ENCODE data around the gene CPHXL2. TPM values are rescaled to one million over a fixed set of nuclear protein-coding genes. Genes with fewer than 3 reads are reported as not detected.

The CPHXL2 gene
- total and polyA plus RNA-seq, 11 donors = not detected

GRCh38 chr16:75627851-75628250, 49.0 kb downstream of the CPHXL2 start:
- H3K9me3 ChIP-seq = no peaks in the 10 kb centered on the region
- H3K27me3 ChIP-seq = no peaks in the 10 kb centered on the region
- H3K27ac ChIP-seq = peak overlapping the region in 1 of 12 donors; percentile 25
- intact Hi-C loops (cut with DNase I) = loop anchor here in 5 of 10 donors (10.0 kb wide), 5 partner anchors 63 to 163 kb away; partner anchors contain the start of genes TMEM170A (in 2 of the 5), GABARAPL2 (in 1 of the 5) and TMEM231 (in 1 of the 5)
- no peak for DNase-seq
- no peak overlapping the region for H3K4me3 ChIP-seq
- WGBS, 4 donors = 41 to 57% (median 45%) methylated on average over 3 of the region's 3 CpGs
- ATAC-seq = no peak
- TF ChIP-seq CTCF (IDR thresholded peaks at IDR 0.05) = no peak
- TF ChIP-seq POLR2A (IDR thresholded peaks at IDR 0.05) = no peak
- peaks cover 0 to 24% (median 0%) of the 10 kb centered on the region in 12 donors for H3K4me1 ChIP-seq
- peaks cover 0 to 83% (median 75%) of the 10 kb centered on the region in 9 donors for H3K36me3 ChIP-seq

- Histone ChIP-seq H3K27ac (no peak overlapping the region), H3K36me3 (peaks cover 0 to 72% (median 64%) of the 10 kb centered on the region in 9 donors), H3K4me3 (no peak overlapping the region), H3K27me3 (no peaks in the 10 kb centered on the region), H3K4me1 (peaks cover 0 to 32% (median 7%) of the 10 kb centered on the region in 12 donors), H3K9me3 (no peaks in the 10 kb centered on the region)
- intact Hi-C loops (cut with DNase I) = loop anchor here in 5 of 10 donors (10.0 kb wide), 5 partner anchors 62 to 162 kb away; partner anchors contain the start of genes TMEM170A (in 2 of the 5), GABARAPL2 (in 1 of the 5) and TMEM231 (in 1 of the 5)
- ATAC-seq = no peak
- no peak for TF ChIP-seq POLR2A (IDR thresholded peaks at IDR 0.05)
- TF ChIP-seq CTCF (IDR thresholded peaks at IDR 0.05) = no peak
- no peak for DNase-seq
- WGBS, 4 donors = 90 to 94% (median 92%) methylated on average over 4 of the region's 4 CpGs
Observed at GRCh38 chr16:75626806-75627205, 50.0 kb downstream of the CPHXL2 start.

GRCh38 chr16:75624921-75625334, 51.9 kb downstream of the CPHXL2 start:
- peaks cover 0 to 57% (median 49%) of the 10 kb centered on the region in 9 donors for H3K36me3 ChIP-seq
- intact Hi-C loops (cut with DNase I) = loop anchor here (5.0 to 10.0 kb wide), 9 partner anchors 53 to 160 kb away; partner anchors contain the start of genes GABARAPL2 (in 5 of the 10), TMEM170A (in 2 of the 10) and TMEM231 (in 1 of the 10)
- H3K4me1 ChIP-seq = peaks cover 0 to 51% (median 19%) of the 10 kb centered on the region in 12 donors
- TF ChIP-seq CTCF (IDR thresholded peaks at IDR 0.05) = no peak
- no peak for TF ChIP-seq POLR2A (IDR thresholded peaks at IDR 0.05)
- no peak overlapping the region for H3K4me3 ChIP-seq
- H3K9me3 ChIP-seq = no peaks in the 10 kb centered on the region
- ATAC-seq (no peak), DNase-seq (no peak)
- H3K27ac ChIP-seq = no peak overlapping the region
- H3K27me3 ChIP-seq = no peaks in the 10 kb centered on the region
- whole genome bisulfite sequencing, 4 donors = 73 to 83% (median 77%) methylated on average over 4 of the region's 4 CpGs

- intact Hi-C loops (cut with DNase I) = loop anchor here (1.0 to 10.0 kb wide), 17 partner anchors 24 to 158 kb away; partner anchors contain the start of genes GABARAPL2 (in 5 of the 10), KARS1 (in 4 of the 10), TERF2IP (in 4 of the 10) and TMEM170A (in 2 of the 10)
- TF ChIP-seq POLR2A (IDR thresholded peaks at IDR 0.05) = peak in 1 of 2 donors; percentile 92
- TF ChIP-seq CTCF (IDR thresholded peaks at IDR 0.05) = no peak
- peaks cover 0 to 56% (median 48%) of the 10 kb centered on the region in 9 donors for H3K36me3 ChIP-seq
Observed at GRCh38 chr16:75622761-75623605, 53.8 kb downstream of the CPHXL2 start, which contains the start of gene ADAT1. TSS of gene ADAT1 (minus strand) at chr16:75623281. CDS start at chr16:75620799, 2,482 bp downstream.

More at GRCh38 chr16:75622761-75623605, 53.8 kb downstream of the CPHXL2 start, which contains the start of gene ADAT1:
- peak; percentile 98 to 99 (median 99) for DNase-seq
- 1% methylated on average over 46 to 62 of the region's 62 CpGs for whole genome bisulfite sequencing, 4 donors
- ATAC-seq = peak; percentile 96 to 97 (median 97)
- Histone ChIP-seq H3K27ac (peak within 1 kb of the TSS; percentile 74 to 96 (median 92)), H3K4me1 (peaks cover 0 to 43% (median 19%) of the 10 kb centered on the region in 12 donors), H3K9me3 (no peaks in the 10 kb centered on the region), H3K27me3 (no peaks in the 10 kb centered on the region), H3K4me3 (peak within 1 kb of the TSS; percentile 57 to 89 (median 72))
